ENCODE data around the gene UTP18. TPM values are rescaled to one million over a fixed set of nuclear protein-coding genes. Genes with fewer than 3 reads are reported as not detected.
A peak's percentile ranks its signal among the peaks of the same experiment; 100 is the strongest.
"Not testable (repeated sequence)": the region's sequence is repeated elsewhere in the genome, so short reads cannot be mapped to it uniquely, and the experiment has no call there.

The UTP18 gene
- total RNA-seq, 1 donor from 2014 or later: 70.5 TPM

GRCh38 chr17:51258756-51259563, 1.4 kb upstream of the UTP18 start:
- DNase-seq (ENCODE audit: low spot score in 2 of 2) (peak in 1 of 2 donors; percentile 4), FAIRE-seq (no peak)

- DNase-seq (ENCODE audit: low spot score in 2 of 2): peak; percentile 94 to 96
- FAIRE-seq: no peak
Observed at GRCh38 chr17:51259564-51260236, 646 bp upstream of the UTP18 start, which contains the start of gene MBTD1. Gene MBTD1, minus strand, starts transcription at chr17:51260049. Its CDS starts 34,888 bp downstream, at chr17:51225161.

GRCh38 chr17:51261024-51261963, 948 bp downstream of the UTP18 start:
- peak in 1 of 2 donors; percentile 7 for DNase-seq (ENCODE audit: low spot score in 2 of 2)
- FAIRE-seq: no peak

- DNase-seq (ENCODE audit: low spot score in 2 of 2) (no peak), FAIRE-seq (no peak)
Observed at GRCh38 chr17:51263006-51263405, 2.7 kb downstream of the UTP18 start.

GRCh38 chr17:51264466-51264865, 4.1 kb downstream of the UTP18 start:
- FAIRE-seq; DNase-seq (ENCODE audit: low spot score in 2 of 2): not testable (repeated sequence)

- FAIRE-seq: no peak
Observed at GRCh38 chr17:51269991-51270390, 9.6 kb downstream of the UTP18 start.

GRCh38 chr17:51270636-51271035, 10.3 kb downstream of the UTP18 start:
- FAIRE-seq (no peak), DNase-seq (ENCODE audit: low spot score in 2 of 2) (no peak)

More at GRCh38 chr17:51269991-51270390, 9.6 kb downstream of the UTP18 start:
- DNase-seq (ENCODE audit: low spot score in 2 of 2): no peak

- FAIRE-seq: no peak
- no peak for DNase-seq (ENCODE audit: low spot score in 2 of 2)
Observed at GRCh38 chr17:51272812-51273211, 12.5 kb downstream of the UTP18 start.

GRCh38 chr17:51275381-51275780, 15.0 kb downstream of the UTP18 start:
- no peak for FAIRE-seq
- no peak for DNase-seq (ENCODE audit: low spot score in 2 of 2)

- FAIRE-seq: no peak
- DNase-seq (ENCODE audit: low spot score in 2 of 2): no peak
Observed at GRCh38 chr17:51279183-51279582, 18.8 kb downstream of the UTP18 start.

- FAIRE-seq: no peak
- no peak for DNase-seq (ENCODE audit: low spot score in 2 of 2)
Observed at GRCh38 chr17:51287412-51287811, 27.1 kb downstream of the UTP18 start.

GRCh38 chr17:51289696-51290111, 29.4 kb downstream of the UTP18 start:
- no peak for DNase-seq (ENCODE audit: low spot score in 2 of 2)
- FAIRE-seq: no peak

GRCh38 chr17:51294338-51294737, 34.0 kb downstream of the UTP18 start:
- FAIRE-seq: not testable (repeated sequence)

GRCh38 chr17:51298508-51299371, 38.4 kb downstream of the UTP18 start:
- DNase-seq (ENCODE audit: low spot score in 2 of 2) (peak; percentile 17 to 37), FAIRE-seq (no peak)

More at GRCh38 chr17:51294338-51294737, 34.0 kb downstream of the UTP18 start:
- DNase-seq (ENCODE audit: low spot score in 2 of 2): not testable (repeated sequence)

GRCh38 chr17:51299859-51300258, 39.5 kb downstream of the UTP18 start:
- no peak for DNase-seq (ENCODE audit: low spot score in 2 of 2)

GRCh38 chr17:51305182-51305581, 44.8 kb downstream of the UTP18 start:
- DNase-seq (ENCODE audit: low spot score in 2 of 2): no peak

More at GRCh38 chr17:51299859-51300258, 39.5 kb downstream of the UTP18 start:
- FAIRE-seq: no peak

GRCh38 chr17:51312003-51312402, 51.7 kb downstream of the UTP18 start:
- peak; percentile 95 for FAIRE-seq
- DNase-seq (ENCODE audit: low spot score in 2 of 2): not testable (repeated sequence)

More at GRCh38 chr17:51305182-51305581, 44.8 kb downstream of the UTP18 start:
- FAIRE-seq: no peak

GRCh38 chr17:51319186-51319585, 58.8 kb downstream of the UTP18 start:
- no peak for FAIRE-seq
- no peak for DNase-seq (ENCODE audit: low spot score in 2 of 2)

GRCh38 chr17:51322390-51323029, 62.2 kb downstream of the UTP18 start:
- FAIRE-seq (peak; percentile 17), DNase-seq (ENCODE audit: low spot score in 2 of 2) (peak in 1 of 2 donors; percentile 25)
